NCI-H524 (cell line): ENCODE data around the gene RAD51B.

ENCODE experiments used
- DNase-seq, 2 experiments: peaks; one replicate each; lab custom pipeline; 2025; lab: John Stamatoyannopoulos, UW

RAD51B gene

GRCh38 chr14:68487805-68488590, 668.4 kb downstream of the RAD51B start:
- DNase-seq = no peak

GRCh38 chr14:68491793-68492192, 672.2 kb downstream of the RAD51B start:
- no peak for DNase-seq

- no peak for DNase-seq
These were observed 673.0 kb downstream of the RAD51B start for GRCh38 chr14:68492381-68493151.

DNA sequence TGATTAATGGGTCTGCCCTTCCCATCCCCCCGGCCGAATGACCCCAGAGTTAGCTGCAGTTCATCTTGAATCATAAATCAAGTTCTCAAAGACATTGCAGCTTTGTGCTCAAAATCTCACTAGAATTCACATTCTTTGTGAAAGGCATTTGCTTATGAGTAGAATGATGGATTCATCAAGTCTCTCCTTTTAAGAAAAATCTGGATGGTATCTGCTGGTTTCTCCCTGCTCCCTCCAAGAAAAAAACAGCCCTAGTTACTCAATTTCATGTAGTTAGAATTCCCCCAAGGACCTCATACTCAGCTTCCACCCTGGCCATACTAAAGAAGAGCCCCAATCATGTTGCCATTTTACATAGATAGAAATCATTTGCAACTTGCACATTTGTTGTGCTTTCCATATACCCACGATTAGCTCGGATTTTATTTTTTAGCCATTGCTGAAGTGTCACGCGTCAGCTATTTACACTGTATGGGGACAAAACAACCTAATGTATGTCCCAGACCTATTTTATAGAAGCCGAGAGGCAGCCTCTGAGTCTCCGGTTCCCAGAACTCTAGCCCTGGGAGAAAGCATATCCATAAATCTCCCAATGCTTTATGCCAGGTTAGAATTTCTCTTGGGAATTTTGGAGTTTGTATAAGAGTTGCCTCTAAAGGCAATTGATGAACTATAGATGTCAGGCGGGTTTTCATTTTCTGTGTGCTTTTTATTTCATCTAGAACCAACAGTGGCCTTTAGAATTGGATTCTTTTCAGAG, 673.8 kb downstream of the RAD51B start:
- DNase-seq = no peak

- no peak for DNase-seq
These were observed 675.8 kb downstream of the RAD51B start for GRCh38 chr14:68495101-68496039.

DNA sequence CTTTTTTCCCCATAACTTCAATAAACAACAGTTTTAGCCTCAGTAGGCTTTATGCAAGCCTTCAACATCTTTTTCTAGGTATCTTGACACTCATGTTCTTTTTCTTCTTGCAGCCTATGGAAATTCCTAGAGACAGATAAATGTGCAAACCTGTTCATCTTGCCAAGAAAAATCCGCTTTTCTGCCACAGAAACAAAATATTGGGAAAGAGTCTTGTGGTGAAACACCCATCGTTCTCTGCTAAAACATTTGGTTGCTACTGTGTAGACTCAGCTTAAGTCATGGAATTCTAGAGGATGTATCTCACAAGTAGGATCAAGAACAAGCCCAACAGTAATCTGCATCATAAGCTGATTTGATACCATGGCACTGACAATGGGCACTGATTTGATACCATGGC, 677.4 kb downstream of the RAD51B start:
- no peak for DNase-seq

GRCh38 chr14:68499451-68499850, 679.9 kb downstream of the RAD51B start:
- DNase-seq = no peak

DNA sequence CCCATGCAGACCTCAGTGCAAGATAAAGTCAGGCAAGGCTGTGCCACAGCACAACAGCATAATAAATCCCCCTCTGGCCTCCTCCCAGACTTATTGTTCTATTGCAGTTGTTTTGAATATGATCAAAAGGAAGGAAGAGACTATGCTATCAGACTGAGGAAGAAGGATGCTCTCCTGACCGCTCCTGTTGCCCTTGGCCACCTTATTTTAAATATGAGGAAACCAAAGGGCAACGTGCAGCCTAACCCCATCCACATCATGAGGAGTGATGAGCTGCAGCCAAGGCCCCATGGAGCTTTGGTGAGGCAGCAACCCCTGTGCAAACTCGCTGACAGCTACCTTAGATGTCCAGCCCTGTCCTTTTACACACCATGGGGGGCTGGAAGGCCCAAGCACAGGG, 681.6 kb downstream of the RAD51B start:
- no peak for DNase-seq

DNA sequence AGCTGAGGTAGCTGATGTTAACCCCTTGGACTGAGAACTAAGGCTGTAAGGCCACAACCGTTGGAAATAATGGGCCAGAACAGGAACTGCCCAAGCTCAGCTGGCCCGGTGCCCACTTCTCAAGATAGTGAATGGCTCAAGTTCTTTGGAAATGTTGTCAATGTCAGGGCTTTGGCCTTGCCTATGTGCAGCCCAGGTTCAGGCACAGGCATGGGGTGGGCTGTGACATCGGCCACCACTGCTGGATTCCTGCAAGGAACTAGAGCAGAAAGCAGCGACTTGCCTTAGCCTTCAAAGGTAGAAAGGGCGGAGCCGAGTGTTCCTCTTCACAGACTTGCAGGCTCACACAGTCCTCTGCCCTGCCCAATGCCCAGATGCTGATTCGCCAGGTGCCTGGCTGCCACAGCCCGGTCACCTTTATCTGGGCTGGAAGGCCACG, 682.1 kb downstream of the RAD51B start:
- no peak for DNase-seq

GRCh38 chr14:68502230-68502629, 682.7 kb downstream of the RAD51B start:
- DNase-seq = no peak

- DNase-seq = no peak
These were observed 683.7 kb downstream of the RAD51B start for GRCh38 chr14:68503186-68503825.

GRCh38 chr14:68504861-68505260, 685.3 kb downstream of the RAD51B start:
- DNase-seq = no peak

GRCh38 chr14:68506021-68506644, 686.6 kb downstream of the RAD51B start:
- DNase-seq = no peak

DNA sequence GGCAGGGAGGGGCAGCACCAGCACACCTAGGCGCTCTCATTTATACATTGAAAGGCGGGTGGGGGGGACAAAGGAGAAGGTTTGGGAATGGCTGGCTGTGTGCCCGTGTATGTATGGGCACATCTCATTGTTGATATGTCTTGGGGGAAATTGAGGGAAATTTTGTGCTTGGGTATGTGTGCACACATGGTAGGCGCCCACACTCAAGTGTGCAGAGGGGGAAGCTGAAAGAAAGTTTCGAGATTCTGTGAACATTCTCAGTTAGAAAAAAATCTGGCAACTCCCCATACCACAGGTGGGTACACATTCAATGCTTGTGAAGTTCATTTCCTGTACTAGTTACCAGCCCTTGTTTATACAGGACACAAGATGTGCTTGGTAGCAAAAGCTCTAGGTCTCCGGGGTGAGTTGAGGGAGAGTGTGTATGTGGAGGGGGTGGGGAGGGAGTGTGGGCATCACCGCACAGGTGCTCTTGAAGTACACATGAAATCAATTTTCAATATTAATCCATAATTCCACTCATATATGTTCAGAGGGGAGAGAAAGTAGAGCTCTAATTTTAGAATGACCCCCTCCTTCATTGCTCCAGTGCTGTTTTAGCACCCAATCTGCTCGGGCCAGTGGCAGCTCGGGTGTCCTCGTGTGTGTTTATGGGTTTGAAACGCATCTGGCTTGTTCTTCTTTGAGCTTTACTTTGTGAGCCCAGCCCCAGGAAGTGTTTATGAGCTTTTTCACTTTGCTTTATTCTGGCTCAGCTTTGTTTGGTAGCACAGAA, 687.3 kb downstream of the RAD51B start:
- DNase-seq = no peak

DNA sequence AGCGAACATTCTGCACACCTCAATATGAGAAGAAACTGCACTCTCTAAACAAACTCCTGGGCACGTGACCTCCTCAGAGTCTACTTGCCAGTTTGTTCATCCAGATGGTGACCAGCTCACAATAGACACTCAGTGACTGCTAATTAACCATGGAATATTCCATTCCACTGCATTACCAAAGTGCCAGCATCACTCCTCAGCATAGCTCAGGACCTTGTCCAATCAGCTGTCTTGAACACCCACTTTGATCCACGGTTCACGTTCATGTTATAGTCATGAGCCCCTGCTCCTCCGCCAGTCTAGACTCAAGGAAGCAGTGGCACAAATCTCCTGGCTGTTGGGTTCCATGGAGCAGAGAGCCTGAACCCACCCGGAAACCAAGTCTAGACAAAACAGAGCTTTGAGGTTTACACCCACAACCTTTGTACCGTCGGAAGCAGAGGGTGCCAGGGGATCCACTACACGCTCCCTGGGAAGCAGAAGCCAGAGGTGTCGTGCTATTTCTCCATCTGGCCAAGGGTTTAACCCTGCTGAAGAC, 688.0 kb downstream of the RAD51B start:
- peak; percentile 13 to 71 for DNase-seq

- DNase-seq = no peak
These were observed 689.0 kb downstream of the RAD51B start for GRCh38 chr14:68508581-68508980.

DNA sequence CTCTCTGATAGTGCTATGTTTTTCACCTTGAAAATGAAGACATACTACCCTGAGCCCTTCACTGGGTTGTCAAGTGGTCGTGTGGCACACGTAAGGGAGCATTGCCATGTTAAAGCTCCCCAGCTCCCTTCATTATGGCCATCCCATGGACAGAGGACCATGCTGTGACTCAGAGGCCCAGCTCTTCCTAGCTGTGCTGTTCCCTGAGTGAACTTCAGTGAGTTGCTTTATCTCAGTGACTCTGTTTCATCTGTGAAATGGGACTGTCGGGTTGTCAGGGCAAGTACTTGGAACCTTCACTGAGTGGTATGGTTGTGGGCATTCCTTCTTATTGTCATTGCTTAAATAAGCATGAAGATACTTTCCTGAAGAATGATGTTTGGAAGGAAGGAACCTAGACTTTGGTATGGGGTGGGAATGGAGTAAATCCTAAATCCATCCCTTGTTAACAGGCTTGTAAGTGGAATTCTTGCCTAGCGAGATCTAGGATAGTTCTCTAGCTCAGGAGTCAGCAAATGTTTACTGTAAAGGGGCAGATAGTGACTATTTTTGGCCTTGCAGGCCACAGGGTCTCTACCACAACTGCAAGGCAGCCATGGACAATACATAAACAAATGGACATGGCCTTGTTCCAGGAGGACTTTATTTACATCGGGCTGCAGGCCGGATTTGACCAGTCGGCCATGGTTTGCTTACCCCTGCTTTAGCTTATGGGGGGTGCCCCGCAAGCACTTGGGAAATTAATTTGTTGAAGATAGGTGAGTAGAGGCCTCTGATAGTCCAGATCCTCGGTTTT, 689.8 kb downstream of the RAD51B start:
- no peak for DNase-seq
